HEK293 (cell line): ENCODE data around the gene HYKK.

Source experiments
- FEZF1 ChIP-seq: fragments of 450-650 bp; formaldehyde crosslinking; IDR thresholded peaks from 2 replicates; pipeline ENCODE4 v1.5.1; 2016; ENCODE audit warnings: missing biosample characterization, missing genetic modification characterization
- GFI1B ChIP-seq: fragments of 450-650 bp; formaldehyde crosslinking; IDR thresholded peaks from 2 replicates; pipeline ENCODE4 v1.5.1; 2016; ENCODE audit warnings: missing biosample characterization, missing genetic modification characterization
- GLI2 ChIP-seq: fragments of 450-650 bp; formaldehyde crosslinking; IDR thresholded peaks from 2 replicates; pipeline ENCODE4; 2017; ENCODE audit warnings: missing biosample characterization, missing genetic modification characterization, low read depth, borderline replicate concordance
- HOXC10 ChIP-seq: sonication (generic); formaldehyde crosslinking; IDR thresholded peaks from 2 replicates; pipeline ENCODE4 v1.8.1; 2023; ENCODE audit warnings: mild to moderate bottlenecking, missing genetic modification reagents
- MEIS1 ChIP-seq: sonication (generic); formaldehyde crosslinking; IDR thresholded peaks from 2 replicates; pipeline ENCODE4 v1.8.1; 2022; ENCODE audit warnings: missing genetic modification reagents, mild to moderate bottlenecking, borderline replicate concordance
- MZF1 ChIP-seq: fragments of 450-650 bp; formaldehyde crosslinking; IDR thresholded peaks from 2 replicates; pipeline ENCODE4 v1.5.1; 2017; ENCODE audit warnings: missing biosample characterization, missing genetic modification characterization, borderline replicate concordance
- OVOL3 ChIP-seq: fragments of 450-650 bp; formaldehyde crosslinking; IDR thresholded peaks from 2 replicates; pipeline ENCODE4 v1.5.1; 2016; ENCODE audit warnings: missing biosample characterization, missing genetic modification characterization
- REST ChIP-seq: fragments of 450-650 bp; formaldehyde crosslinking; IDR thresholded peaks from 2 replicates; pipeline ENCODE4 v1.5.1; 2016; ENCODE audit warnings: missing biosample characterization, missing genetic modification characterization
- SP3 ChIP-seq: fragments of 450-650 bp; formaldehyde crosslinking; IDR thresholded peaks from 2 replicates; pipeline ENCODE4 v1.5.1; 2016; ENCODE audit warnings: missing biosample characterization, missing genetic modification characterization
- WT1 ChIP-seq: fragments of 450-650 bp; formaldehyde crosslinking; IDR thresholded peaks from 2 replicates; pipeline ENCODE4 v1.5.1; 2016; ENCODE audit warnings: missing biosample characterization, missing genetic modification characterization
- ZBTB11 ChIP-seq: fragments of 450-650 bp; formaldehyde crosslinking; conservative IDR thresholded peaks from 2 replicates; pipeline ENCODE4 v1.5.1; 2016; ENCODE audit warnings: low read depth, missing biosample characterization, missing genetic modification characterization
- ZBTB17 ChIP-seq: fragments of 450-650 bp; formaldehyde crosslinking; IDR thresholded peaks from 2 replicates; pipeline ENCODE4 v1.5.1; 2016; ENCODE audit warnings: missing biosample characterization, missing genetic modification characterization
- ZFP37 ChIP-seq: fragments of 450-650 bp; formaldehyde crosslinking; IDR thresholded peaks from 2 replicates; pipeline ENCODE4 v1.5.1; 2016; ENCODE audit warnings: missing biosample characterization, missing genetic modification characterization
- ZNF10 ChIP-seq: fragments of 450-650 bp; formaldehyde crosslinking; IDR thresholded peaks from 2 replicates; pipeline ENCODE4 v1.5.1; 2017; ENCODE audit warnings: missing biosample characterization, missing genetic modification characterization
- ZNF140 ChIP-seq: fragments of 450-650 bp; formaldehyde crosslinking; IDR thresholded peaks from 2 replicates; pipeline ENCODE4 v1.5.1; 2016; ENCODE audit warnings: missing biosample characterization, missing genetic modification characterization
- ZNF184 ChIP-seq: fragments of 450-650 bp; IDR thresholded peaks from 2 replicates; pipeline ENCODE4 v1.5.1; 2018; ENCODE audit warnings: missing biosample characterization, mild to moderate bottlenecking, missing genetic modification characterization
- ZNF23 ChIP-seq: fragments of 450-650 bp; formaldehyde crosslinking; IDR thresholded peaks from 2 replicates; pipeline ENCODE4 v1.5.1; 2016; ENCODE audit warnings: missing biosample characterization, missing genetic modification characterization, borderline replicate concordance
- ZNF311 ChIP-seq: fragments of 450-650 bp; formaldehyde crosslinking; IDR thresholded peaks from 2 replicates; pipeline ENCODE4 v1.5.1; 2017; ENCODE audit warnings: missing biosample characterization, missing genetic modification characterization, borderline replicate concordance
- ZNF350 ChIP-seq: fragments of 450-650 bp; formaldehyde crosslinking; IDR thresholded peaks from 2 replicates; pipeline ENCODE4 v1.5.0; 2017; ENCODE audit warnings: missing biosample characterization, mild to moderate bottlenecking, missing genetic modification characterization
- ZNF37A ChIP-seq: fragments of 450-650 bp; IDR thresholded peaks from 2 replicates; pipeline ENCODE4 v1.5.1; 2018; ENCODE audit warnings: missing biosample characterization, missing genetic modification characterization
- ZNF426 ChIP-seq: fragments of 450-650 bp; formaldehyde crosslinking; IDR thresholded peaks from 2 replicates; pipeline ENCODE4 v1.5.1; 2017; ENCODE audit warnings: missing biosample characterization, missing genetic modification characterization, mild to moderate bottlenecking, inconsistent platforms, moderate library complexity
- ZNF544 ChIP-seq: fragments of 450-650 bp; formaldehyde crosslinking; IDR thresholded peaks from 2 replicates; pipeline ENCODE4 v1.5.0; 2017; ENCODE audit warnings: missing biosample characterization, missing genetic modification characterization
- ZNF585B ChIP-seq: fragments of 450-650 bp; formaldehyde crosslinking; IDR thresholded peaks from 2 replicates; pipeline ENCODE4 v1.5.1; 2016; ENCODE audit warnings: missing biosample characterization, missing genetic modification characterization
- ZNF621 ChIP-seq: fragments of 450-650 bp; formaldehyde crosslinking; IDR thresholded peaks from 2 replicates; pipeline ENCODE4 v1.5.1; 2017; ENCODE audit warnings: missing biosample characterization, missing genetic modification characterization
- ZNF692 ChIP-seq: fragments of 450-650 bp; formaldehyde crosslinking; IDR thresholded peaks from 2 replicates; pipeline ENCODE4 v1.5.1; 2016; ENCODE audit warnings: missing biosample characterization, missing genetic modification characterization
- ZNF76 ChIP-seq: fragments of 450-650 bp; formaldehyde crosslinking; IDR thresholded peaks from 2 replicates; pipeline ENCODE4; 2016; ENCODE audit warnings: low read depth, missing biosample characterization, missing genetic modification characterization, borderline replicate concordance
- ZNF768 ChIP-seq: fragments of 450-650 bp; formaldehyde crosslinking; IDR thresholded peaks from 2 replicates; pipeline ENCODE4 v1.5.1; 2018; ENCODE audit warnings: missing biosample characterization, mild to moderate bottlenecking, missing genetic modification characterization
- ZNF785 ChIP-seq: fragments of 450-650 bp; formaldehyde crosslinking; IDR thresholded peaks from 2 replicates; pipeline ENCODE4 v1.5.1; 2016; ENCODE audit warnings: missing biosample characterization, missing genetic modification characterization
- ZNF837 ChIP-seq: fragments of 450-650 bp; formaldehyde crosslinking; IDR thresholded peaks from 2 replicates; pipeline ENCODE4 v1.5.1; 2016; ENCODE audit warnings: missing biosample characterization, missing genetic modification characterization
- ZSCAN30 ChIP-seq: fragments of 450-650 bp; IDR thresholded peaks from 2 replicates; pipeline ENCODE4 v1.5.1; 2018; ENCODE audit warnings: missing biosample characterization, mild to moderate bottlenecking, missing genetic modification characterization, moderate library complexity
- ZSCAN5A ChIP-seq: fragments of 450-650 bp; formaldehyde crosslinking; IDR thresholded peaks from 2 replicates; pipeline ENCODE4 v1.5.1; 2016; ENCODE audit warnings: missing biosample characterization, missing genetic modification characterization

Gene HYKK

GRCh38 chr15:78506971-78507830, at the start of gene HYKK (continued):
- TF ChIP-seq ZBTB11 (tag by site-specific recombination) (peak; percentile 71), SP3 (tag by site-specific recombination) (peak; percentile 87), ZNF37A (tag by site-specific recombination) (no peak), ZNF76 (tag by site-specific recombination) (0 out of 2 replicates have a peak, but pooled peaks have one; percentile 34), ZNF621 (tag by site-specific recombination) (no peak), ZNF768 (tag by site-specific recombination) (no peak), ZNF692 (tag by site-specific recombination) (0 out of 2 replicates have a peak, but pooled peaks have one; percentile 42), MEIS1 (no peak), ZNF785 (tag by site-specific recombination) (no peak), ZNF140 (tag by site-specific recombination) (no peak), HOXC10 (CRISPR knock-in tag) (no peak), ZSCAN5A (tag by site-specific recombination) (0 out of 2 replicates have a peak, but pooled peaks have one; percentile 22), ZBTB17 (peak; percentile 88), ZNF350 (tag by site-specific recombination) (no peak; the same call in 1 of the 2 replicates), ZSCAN30 (tag by site-specific recombination) (no peak), MZF1 (tag by site-specific recombination) (no peak), ZNF585B (tag by site-specific recombination) (no peak), REST (tag by site-specific recombination) (no peak), OVOL3 (tag by site-specific recombination) (no peak), ZNF544 (tag by site-specific recombination) (no peak), ZNF184 (tag by site-specific recombination) (no peak), WT1 (tag by site-specific recombination) (0 out of 2 replicates have a peak, but pooled peaks have one; percentile 23), ZNF311 (tag by site-specific recombination) (no peak), FEZF1 (tag by site-specific recombination) (no peak), ZNF837 (tag by site-specific recombination) (no peak), ZNF23 (no peak), ZNF426 (tag by site-specific recombination) (no peak), ZNF10 (tag by site-specific recombination) (no peak), GLI2 (no peak), GFI1B (tag by site-specific recombination) (no peak), ZFP37 (tag by site-specific recombination) (peak; percentile 68; the same call in 1 of the 2 replicates)
